ENCODE data around the gene UBE2QL1. TPM values are rescaled to one million over a fixed set of nuclear protein-coding genes. Genes with fewer than 3 reads are reported as not detected.

Gene UBE2QL1
- total and polyA plus RNA-seq, 4 donors, result 0.02 to 0.51 (median 0.09) TPM

DNA sequence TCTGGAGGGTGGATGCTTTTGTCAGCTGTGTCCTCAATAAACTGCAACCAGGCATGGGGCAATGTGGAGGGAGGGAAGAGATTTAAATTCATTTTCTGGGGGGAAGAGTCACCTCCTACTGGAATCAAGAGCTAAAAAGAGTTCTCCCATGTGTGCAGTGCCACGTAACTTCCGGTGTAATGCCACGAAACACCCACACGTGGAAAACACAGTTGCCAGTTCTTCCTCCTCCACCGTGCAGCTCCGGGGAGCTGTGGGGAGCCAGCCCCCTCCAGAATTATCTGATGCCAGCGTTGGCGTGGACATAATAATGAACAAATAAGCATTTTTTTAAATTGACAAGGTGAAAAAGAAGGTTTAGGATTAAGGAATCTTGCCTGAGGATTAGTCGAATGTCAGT, 38.2 kb upstream of the UBE2QL1 start:
- 88 to 91% methylated on average over 9 of the region's 9 CpGs for WGBS, 2 donors
- H3K27me3 ChIP-seq (ENCODE audit: control insufficient read depth in 3 of 3, insufficient read depth in 3 of 3, low read length in 2 of 3), result peaks cover 0 to 7% (median 3%) of the 10 kb centered on the region in 3 donors
- H3K27ac ChIP-seq (ENCODE audit: low read depth in 1 of 2, low read length in 1 of 2), result no peak overlapping the region
- H3K9ac ChIP-seq (ENCODE audit: insufficient read depth in 1 of 2, low read length in 2 of 2), result no peak overlapping the region
- ATAC-seq (ENCODE audit: insufficient read depth, low FRiP score) (no peak), DNase-seq (no peak)
- no peak overlapping the region for H3K4me3 ChIP-seq
- peaks cover 0 to 1% (median 0%) of the 10 kb centered on the region in 5 donors for H3K4me1 ChIP-seq (ENCODE audit: control insufficient read depth in 5 of 5, insufficient read depth in 5 of 5, low read length in 5 of 5)
- no peaks in the 10 kb centered on the region for H3K36me3 ChIP-seq (ENCODE audit: control insufficient read depth in 4 of 4, insufficient read depth in 4 of 4, low read length in 4 of 4)
- no peak for TF ChIP-seq CTCF (IDR thresholded peaks at IDR 0.05; ENCODE audit: control extremely low read depth, extremely low read depth)
- peaks cover 0 to 5% (median 0%) of the 10 kb centered on the region in 4 donors for H3K9me3 ChIP-seq (ENCODE audit: control insufficient read depth in 4 of 4, insufficient read depth in 3 of 4, low read length in 3 of 4)

GRCh38 chr5:6411141-6411540, 37.5 kb upstream of the UBE2QL1 start:
- no peaks in the 10 kb centered on the region for H3K4me1 ChIP-seq (ENCODE audit: control insufficient read depth in 5 of 5, insufficient read depth in 5 of 5, low read length in 5 of 5)
- H3K27me3 ChIP-seq (ENCODE audit: control insufficient read depth in 3 of 3, insufficient read depth in 3 of 3, low read length in 2 of 3), result peaks cover 0 to 7% (median 3%) of the 10 kb centered on the region in 3 donors
- TF ChIP-seq CTCF (IDR thresholded peaks at IDR 0.05; ENCODE audit: control extremely low read depth, extremely low read depth), result no peak
- H3K4me3 ChIP-seq, result no peak overlapping the region
- no peak overlapping the region for H3K9ac ChIP-seq (ENCODE audit: insufficient read depth in 1 of 2, low read length in 2 of 2)
- no peak for ATAC-seq (ENCODE audit: insufficient read depth, low FRiP score)
- DNase-seq, result no peak
- peaks cover 0 to 7% (median 0%) of the 10 kb centered on the region in 4 donors for H3K9me3 ChIP-seq (ENCODE audit: control insufficient read depth in 4 of 4, insufficient read depth in 3 of 4, low read length in 3 of 4)
- H3K36me3 ChIP-seq (ENCODE audit: control insufficient read depth in 4 of 4, insufficient read depth in 4 of 4, low read length in 4 of 4), result no peaks in the 10 kb centered on the region
- WGBS, 2 donors, result 92 to 95% methylated on average over 15 of the region's 15 CpGs
- no peak overlapping the region for H3K27ac ChIP-seq (ENCODE audit: low read depth in 1 of 2, low read length in 1 of 2)

DNA sequence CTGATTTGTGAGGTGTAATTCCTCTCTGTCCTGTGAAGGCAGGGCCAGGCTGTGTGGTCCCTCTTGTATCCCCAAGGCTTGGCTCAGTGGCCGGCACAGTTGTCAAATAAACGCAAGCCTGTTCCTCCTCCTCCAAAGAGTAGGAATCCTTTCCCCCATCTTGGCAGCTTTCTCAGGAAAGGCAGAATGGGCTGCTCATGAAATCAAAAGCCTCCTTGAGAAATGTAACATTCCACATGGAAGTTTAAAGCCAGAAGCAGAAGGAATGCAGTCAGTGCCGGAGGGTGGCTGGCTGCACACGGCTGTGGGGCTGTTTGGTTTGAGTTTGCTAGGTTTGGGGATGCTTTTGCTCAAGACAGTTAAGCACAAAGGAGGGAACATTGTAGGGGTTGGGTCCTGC, 35.8 kb upstream of the UBE2QL1 start:
- ATAC-seq (ENCODE audit: insufficient read depth, low FRiP score) (no peak), DNase-seq (no peak)
- H3K9ac ChIP-seq (ENCODE audit: insufficient read depth in 1 of 2, low read length in 2 of 2), result no peak overlapping the region
- no peak for TF ChIP-seq CTCF (IDR thresholded peaks at IDR 0.05; ENCODE audit: control extremely low read depth, extremely low read depth)
- H3K27me3 ChIP-seq (ENCODE audit: control insufficient read depth in 3 of 3, insufficient read depth in 3 of 3, low read length in 2 of 3), result peaks cover 0 to 7% (median 0%) of the 10 kb centered on the region in 3 donors
- H3K4me1 ChIP-seq (ENCODE audit: control insufficient read depth in 5 of 5, insufficient read depth in 5 of 5, low read length in 5 of 5), result no peaks in the 10 kb centered on the region
- H3K27ac ChIP-seq (ENCODE audit: low read depth in 1 of 2, low read length in 1 of 2), result no peak overlapping the region
- H3K36me3 ChIP-seq (ENCODE audit: control insufficient read depth in 4 of 4, insufficient read depth in 4 of 4, low read length in 4 of 4), result no peaks in the 10 kb centered on the region
- no peak overlapping the region for H3K4me3 ChIP-seq
- WGBS, 2 donors, result 56 to 73% methylated on average over 4 of the region's 4 CpGs
- peaks cover 0 to 5% (median 0%) of the 10 kb centered on the region in 4 donors for H3K9me3 ChIP-seq (ENCODE audit: control insufficient read depth in 4 of 4, insufficient read depth in 3 of 4, low read length in 3 of 4)

- H3K27me3 ChIP-seq (ENCODE audit: control insufficient read depth in 3 of 3, insufficient read depth in 3 of 3, low read length in 2 of 3), result peaks cover 0 to 6% (median 0%) of the 10 kb centered on the region in 3 donors
- 91 to 95% methylated on average over 10 of the region's 10 CpGs for WGBS, 2 donors
- TF ChIP-seq CTCF (IDR thresholded peaks at IDR 0.05; ENCODE audit: control extremely low read depth, extremely low read depth), result no peak
- no peaks in the 10 kb centered on the region for H3K36me3 ChIP-seq (ENCODE audit: control insufficient read depth in 4 of 4, insufficient read depth in 4 of 4, low read length in 4 of 4)
- peaks cover 0 to 1% (median 0%) of the 10 kb centered on the region in 5 donors for H3K4me1 ChIP-seq (ENCODE audit: control insufficient read depth in 5 of 5, insufficient read depth in 5 of 5, low read length in 5 of 5)
- DNase-seq (no peak), ATAC-seq (ENCODE audit: insufficient read depth, low FRiP score) (no peak)
- no peak overlapping the region for H3K27ac ChIP-seq (ENCODE audit: low read depth in 1 of 2, low read length in 1 of 2)
- no peak overlapping the region for H3K4me3 ChIP-seq
- no peak overlapping the region for H3K9ac ChIP-seq (ENCODE audit: insufficient read depth in 1 of 2, low read length in 2 of 2)
- H3K9me3 ChIP-seq (ENCODE audit: control insufficient read depth in 4 of 4, insufficient read depth in 3 of 4, low read length in 3 of 4), result peaks cover 0 to 2% (median 0%) of the 10 kb centered on the region in 4 donors
Observed at GRCh38 chr5:6417657-6418056, 31.0 kb upstream of the UBE2QL1 start.
